Loucy (cell line): ENCODE measurements around the gene SLC25A17.

ENCODE experiments used
- H2AFZ ChIP-seq: fragments of 200-600 bp; sonication (generic); 2 replicates; pipeline ENCODE4 v1.6.0; 2016; ENCODE audit warnings: antibody characterized with exemption, mild to moderate bottlenecking, low read length, moderate library complexity
- H3F3A ChIP-seq: fragments of 200-600 bp; 2 replicates; pipeline ENCODE4 v1.6.0; 2016; ENCODE audit warnings: antibody characterized with exemption, low read depth, mild to moderate bottlenecking
- H3K27me3 ChIP-seq: fragments of 200-600 bp; sonication (generic); 2 replicates; pipeline ENCODE4 v1.6.1; 2014; ENCODE audit warnings: low read length, mild to moderate bottlenecking; ENCODE audit not compliant: insufficient read depth, poor library complexity, severe bottlenecking
- H3K36me3 ChIP-seq: fragments of 200-600 bp; sonication (generic); 2 replicates; pipeline ENCODE4 v1.6.1; 2016; ENCODE audit warnings: low read length; ENCODE audit not compliant: insufficient read depth
- H3K4me1 ChIP-seq: fragments of 200-600 bp; sonication (generic); 2 replicates; pipeline ENCODE4 v1.5.1; 2014; ENCODE audit warnings: low read length, mild to moderate bottlenecking; ENCODE audit not compliant: insufficient read depth, poor library complexity, severe bottlenecking
- H3K4me2 ChIP-seq: fragments of 200-600 bp; sonication (generic); 2 replicates; pipeline ENCODE4 v1.6.0; 2014; ENCODE audit warnings: antibody characterized with exemption, low read length, low read depth, mild to moderate bottlenecking; ENCODE audit not compliant: poor library complexity, severe bottlenecking
- H3K4me3 ChIP-seq: fragments of 200-600 bp; sonication (generic); 2 replicates; pipeline ENCODE4 v1.5.1; 2014; ENCODE audit warnings: low read length, mild to moderate bottlenecking, mixed read lengths; ENCODE audit not compliant: poor library complexity, severe bottlenecking
- H3K79me2 ChIP-seq: fragments of 200-600 bp; sonication (generic); 2 replicates; pipeline ENCODE4 v1.6.1; 2014; ENCODE audit warnings: low read length; ENCODE audit not compliant: insufficient read depth
- H3K9ac ChIP-seq: fragments of 200-600 bp; sonication (generic); 2 replicates; pipeline ENCODE4 v1.6.0; 2014; ENCODE audit warnings: mild to moderate bottlenecking, low read depth, low read length, moderate library complexity; ENCODE audit not compliant: poor library complexity, severe bottlenecking
- H3K9me2 ChIP-seq: fragments of 200-600 bp; sonication (generic); replicated peaks from 2 replicates; pipeline ENCODE4 v1.6.1; 2016; ENCODE audit warnings: low read depth, low read length, mixed read lengths
- H3K9me3 ChIP-seq: fragments of 200-600 bp; sonication (generic); 2 replicates; pipeline ENCODE4 v1.6.1; 2014; ENCODE audit warnings: mild to moderate bottlenecking, antibody characterized with exemption, low read length, low read depth; ENCODE audit not compliant: insufficient read depth
- H4K20me1 ChIP-seq: fragments of 200-600 bp; sonication (generic); 2 replicates; pipeline ENCODE4 v1.6.0; 2014; ENCODE audit warnings: antibody characterized with exemption, low read length, mild to moderate bottlenecking; ENCODE audit not compliant: insufficient read depth, poor library complexity, severe bottlenecking
- CTCF ChIP-seq: fragments of 200-600 bp; sonication (generic); conservative IDR thresholded peaks from 2 replicates; pipeline ENCODE4 v1.5.1; 2014; ENCODE audit warnings: mild to moderate bottlenecking, antibody characterized with exemption, low read length
- EZH2phosphoT487 ChIP-seq: fragments of 200-600 bp; IDR thresholded peaks from 2 replicates; pipeline ENCODE4 v1.6.1; 2018; ENCODE audit warnings: antibody characterized with exemption, mild to moderate bottlenecking, moderate library complexity, borderline replicate concordance

SLC25A17 gene

GRCh38 chr22:40806711-40807110 lies 12.4 kb downstream of the SLC25A17 start:
- peaks cover 3% of the 10 kb centered on the region; the same call in 1 of the 2 replicates for H3K36me3 ChIP-seq
- TF ChIP-seq EZH2phosphoT487 (no peak), CTCF (no peak)
- H3K79me2 ChIP-seq, result peaks cover 20% of the 10 kb centered on the region; the same call in 1 of the 2 replicates

GRCh38 chr22:40805699-40806203 lies 13.4 kb downstream of the SLC25A17 start:
- H3K79me2 ChIP-seq, result peaks cover 15% of the 10 kb centered on the region; the same call in 1 of the 2 replicates

More at GRCh38 chr22:40806711-40807110, 12.4 kb downstream of the SLC25A17 start:
- H3K4me3 ChIP-seq, result no peak overlapping the region
- no peak overlapping the region for H3K9ac ChIP-seq
- no peaks in the 10 kb centered on the region for H3K27me3 ChIP-seq
- peaks cover 7% of the 10 kb centered on the region for H3K4me1 ChIP-seq
- no peaks in the 10 kb centered on the region for H3K9me3 ChIP-seq
- H2AFZ ChIP-seq, result no peak overlapping the region
- H4K20me1 ChIP-seq, result no peaks in the 10 kb centered on the region
- H3F3A ChIP-seq, result no peaks in the 10 kb centered on the region
- H3K4me2 ChIP-seq, result no peak overlapping the region
- no peaks in the 10 kb centered on the region for H3K9me2 ChIP-seq

GRCh38 chr22:40805239-40805638 lies 13.9 kb downstream of the SLC25A17 start:
- Histone ChIP-seq H3K4me1 (peaks cover 5% of the 10 kb centered on the region), H3K4me2 (no peak overlapping the region), H3K27me3 (no peaks in the 10 kb centered on the region), H4K20me1 (no peaks in the 10 kb centered on the region), H2AFZ (no peak overlapping the region), H3K4me3 (no peak overlapping the region), H3K9ac (no peak overlapping the region), H3K36me3 (peaks cover 3% of the 10 kb centered on the region; the same call in 1 of the 2 replicates), H3K9me3 (no peaks in the 10 kb centered on the region), H3K79me2 (peaks cover 15% of the 10 kb centered on the region; the same call in 1 of the 2 replicates), H3F3A (no peaks in the 10 kb centered on the region), H3K9me2 (no peaks in the 10 kb centered on the region)
- TF ChIP-seq CTCF (no peak), EZH2phosphoT487 (no peak)

More at GRCh38 chr22:40805699-40806203, 13.4 kb downstream of the SLC25A17 start:
- Histone ChIP-seq H3K9me3 (no peaks in the 10 kb centered on the region), H4K20me1 (no peaks in the 10 kb centered on the region), H3K9me2 (no peaks in the 10 kb centered on the region), H2AFZ (no peak overlapping the region), H3K36me3 (peaks cover 3% of the 10 kb centered on the region; the same call in 1 of the 2 replicates), H3K4me1 (peaks cover 5% of the 10 kb centered on the region), H3K4me2 (no peak overlapping the region), H3K27me3 (no peaks in the 10 kb centered on the region), H3K4me3 (no peak overlapping the region), H3K9ac (no peak overlapping the region), H3F3A (no peaks in the 10 kb centered on the region)
- TF ChIP-seq EZH2phosphoT487 (no peak), CTCF (no peak)
